Stimulated activated CD8-positive, alpha-beta memory T cell treated with anti-CD3 and anti-CD28 coated beads, Interleukin-7, amount 100 ng/mL, for 24 hours (primary cell): ENCODE results near the gene C6orf89.

ENCODE experiments used
- DNase-seq: peaks from one replicate; pipeline ENCODE4 v3.0.0-alpha.2; 2020; ENCODE audit warnings: low read depth

The C6orf89 gene

DNA sequence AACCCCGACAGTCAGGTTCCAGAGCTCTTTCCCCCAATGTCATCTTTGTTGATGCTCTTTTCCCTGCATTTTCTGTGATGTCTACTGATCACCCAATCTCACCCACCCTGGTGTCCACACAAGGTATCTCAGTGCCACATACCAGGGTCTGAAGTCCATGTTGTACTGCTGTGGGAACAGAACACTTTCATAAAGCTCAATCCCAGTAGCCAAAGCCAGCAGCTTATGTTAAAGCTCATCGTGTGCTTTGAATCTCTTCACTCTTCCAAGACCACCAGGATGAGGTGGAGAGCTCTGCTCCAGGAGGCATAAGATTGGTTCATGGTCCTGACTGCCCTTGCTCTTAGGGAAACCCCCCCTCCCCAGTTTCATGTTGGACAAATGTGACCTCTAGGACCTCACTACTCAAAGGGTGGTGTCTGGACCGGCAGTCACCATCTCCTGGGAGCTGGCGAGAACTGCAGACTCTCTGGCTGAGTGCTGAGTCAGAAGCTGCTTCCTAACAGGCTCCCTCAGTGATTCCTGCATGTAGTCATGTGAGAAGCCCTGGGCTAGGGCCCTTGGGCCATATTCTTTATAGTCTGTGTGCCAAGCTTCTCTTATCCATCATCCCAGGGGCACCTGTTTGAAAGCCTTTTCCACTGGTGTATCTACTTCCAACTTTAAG, 33.1 kb upstream of the C6orf89 start:
- no peak for DNase-seq

DNA sequence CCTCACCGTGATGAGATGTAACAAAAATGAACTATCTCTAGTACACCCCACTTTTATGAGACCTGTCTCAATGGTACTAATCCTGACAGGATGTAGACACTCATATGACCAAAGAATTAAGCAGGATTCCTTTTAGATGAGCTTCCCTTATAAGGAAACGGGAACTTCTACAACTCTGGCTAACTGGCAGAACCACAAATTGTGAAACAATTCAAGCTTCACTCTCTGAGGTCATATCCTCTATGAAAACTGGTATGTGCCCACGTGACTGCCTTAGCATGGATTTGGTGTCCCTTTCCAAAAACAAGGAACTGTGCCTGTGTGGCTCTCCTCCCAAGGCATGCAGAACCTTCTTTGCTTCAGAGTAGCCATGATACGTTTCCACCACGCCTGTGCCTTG, 32.4 kb upstream of the C6orf89 start:
- no peak for DNase-seq

DNA sequence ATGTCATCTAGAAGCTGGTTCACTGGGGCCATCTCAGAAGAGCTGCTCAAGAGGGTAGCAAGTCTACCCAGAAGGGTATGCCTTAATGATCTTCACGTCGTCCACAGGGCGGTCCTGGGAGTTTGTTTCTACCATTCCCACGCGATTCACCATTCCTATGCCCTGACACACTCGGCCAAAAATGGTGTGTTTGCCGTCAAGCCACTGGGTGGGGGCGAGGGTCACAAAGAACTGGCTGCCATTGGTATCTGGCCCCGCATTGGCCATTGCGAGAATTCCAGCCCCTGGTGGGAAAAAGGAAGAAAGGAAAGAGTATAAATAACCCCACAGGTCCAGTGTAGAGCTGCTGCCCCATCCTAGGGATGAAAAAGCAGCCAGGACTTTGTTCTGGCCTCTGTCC, 30.0 kb upstream of the C6orf89 start:
- DNase-seq: no peak

DNA sequence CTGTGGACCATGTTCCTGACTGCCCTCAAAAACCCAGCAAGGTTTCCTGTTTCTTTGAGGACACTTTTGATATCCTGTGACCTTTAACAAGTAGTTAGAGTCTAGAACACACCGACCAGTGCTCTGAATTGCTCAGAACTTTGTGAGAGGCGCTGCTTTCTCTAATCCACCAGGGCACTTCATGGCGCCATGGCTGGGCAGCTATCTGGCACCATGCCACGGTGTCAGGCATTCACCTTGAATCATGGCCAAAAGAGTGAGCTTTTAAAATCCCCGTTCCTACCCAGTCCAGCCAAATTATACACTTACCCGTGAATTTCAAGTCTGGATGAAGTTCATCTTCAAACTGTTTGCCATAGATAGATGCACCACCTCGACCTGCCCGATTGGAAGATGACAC, 29.5 kb upstream of the C6orf89 start:
- no peak for DNase-seq

DNA sequence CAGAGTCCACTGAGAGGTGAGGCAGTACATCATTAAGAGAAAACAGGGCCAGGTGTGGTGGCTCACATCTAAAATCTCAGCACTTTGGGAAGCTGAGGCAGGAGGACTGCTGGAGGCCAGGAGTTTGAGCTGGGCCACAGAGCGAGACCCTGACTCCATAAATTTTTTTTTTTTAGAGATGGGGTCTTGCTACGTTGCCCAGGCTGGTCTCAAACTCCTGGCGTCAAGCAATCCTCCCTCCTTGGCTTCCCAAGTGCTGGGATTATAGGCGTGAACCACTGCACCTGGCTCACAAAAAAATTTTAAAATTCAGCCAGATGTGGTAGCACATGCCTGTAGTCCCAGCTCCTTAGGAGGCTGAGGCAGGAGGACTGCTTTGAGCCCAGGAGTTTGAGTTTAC, 28.4 kb upstream of the C6orf89 start:
- no peak for DNase-seq

DNA sequence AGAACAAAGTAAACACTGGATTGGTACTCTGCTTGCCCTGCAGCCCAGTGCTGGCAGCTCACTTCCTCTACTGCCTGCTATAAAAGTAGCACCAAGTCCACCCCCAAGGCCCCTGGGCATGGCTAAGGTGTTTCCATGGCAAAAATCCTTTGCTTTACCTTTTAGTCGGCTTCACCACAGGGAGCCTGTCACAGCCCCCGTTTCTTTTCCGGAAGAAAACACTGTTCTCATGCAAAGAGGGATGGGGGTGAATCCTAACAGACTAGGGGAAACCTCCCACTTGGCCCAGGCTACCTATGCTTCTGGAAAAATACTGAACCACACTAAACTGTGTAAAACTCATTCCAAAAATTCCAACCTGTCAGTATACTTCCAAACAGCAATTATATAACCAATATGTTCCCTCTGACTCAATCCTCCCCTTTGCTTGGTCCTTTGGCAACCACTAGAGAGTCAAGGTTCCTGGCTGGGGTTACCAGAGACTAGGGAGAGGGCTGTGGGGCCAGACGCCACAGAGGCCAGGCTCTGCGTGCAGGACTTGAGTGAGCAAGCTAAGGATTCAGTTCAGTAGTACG, 27.3 kb upstream of the C6orf89 start:
- DNase-seq: no peak

DNA sequence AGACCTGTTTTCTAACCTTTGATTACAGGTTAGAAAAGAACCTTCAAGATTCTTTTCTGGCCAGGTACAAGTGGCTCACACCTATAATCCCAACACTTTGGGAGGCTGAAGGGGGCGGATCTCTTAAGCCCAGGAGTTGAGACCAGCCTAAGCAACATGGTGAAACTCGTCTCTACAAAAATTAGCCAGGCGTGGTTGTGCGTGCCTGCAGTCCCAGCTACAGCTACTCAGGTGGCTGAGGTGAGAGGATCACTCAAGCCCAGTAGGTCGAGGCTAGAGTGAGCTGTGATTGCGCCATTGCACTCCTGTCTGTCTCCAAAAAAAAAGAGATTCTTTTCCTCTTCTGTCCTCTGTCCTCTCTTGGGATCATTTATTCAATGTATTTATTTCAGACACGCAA, 25.6 kb upstream of the C6orf89 start:
- no peak for DNase-seq

DNA sequence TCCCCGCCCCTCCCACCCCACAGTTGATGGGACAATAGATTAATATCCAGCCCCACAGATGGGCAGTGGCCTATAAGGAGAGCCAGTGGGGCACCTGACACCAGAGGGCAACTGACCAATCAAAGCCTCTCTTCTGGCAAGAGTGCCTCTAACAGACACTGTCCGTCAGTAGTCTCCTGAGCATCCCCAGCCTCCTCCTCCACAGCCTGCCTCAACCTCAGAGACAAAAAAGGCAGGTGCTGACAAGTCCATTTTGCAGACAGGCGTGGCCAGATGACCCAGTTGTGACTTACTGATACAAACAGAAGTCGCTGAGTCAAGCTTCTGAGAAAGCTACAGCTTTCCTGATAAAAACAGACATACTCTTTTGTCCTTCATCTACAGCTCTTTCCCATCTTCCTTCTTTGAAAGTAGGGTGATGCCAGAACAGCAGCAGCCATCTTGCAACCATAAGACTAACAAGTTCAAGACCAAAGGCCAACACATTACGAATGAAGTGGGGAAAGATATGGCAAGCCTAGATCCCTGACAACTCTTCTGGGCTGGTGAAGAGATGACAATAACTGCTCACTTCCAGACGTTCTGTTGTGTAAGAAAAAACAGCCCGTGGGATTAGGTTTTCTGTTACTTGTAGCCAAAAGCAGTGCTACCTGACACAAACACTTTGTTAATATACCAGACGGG, 23.4 kb upstream of the C6orf89 start:
- DNase-seq: no peak

DNA sequence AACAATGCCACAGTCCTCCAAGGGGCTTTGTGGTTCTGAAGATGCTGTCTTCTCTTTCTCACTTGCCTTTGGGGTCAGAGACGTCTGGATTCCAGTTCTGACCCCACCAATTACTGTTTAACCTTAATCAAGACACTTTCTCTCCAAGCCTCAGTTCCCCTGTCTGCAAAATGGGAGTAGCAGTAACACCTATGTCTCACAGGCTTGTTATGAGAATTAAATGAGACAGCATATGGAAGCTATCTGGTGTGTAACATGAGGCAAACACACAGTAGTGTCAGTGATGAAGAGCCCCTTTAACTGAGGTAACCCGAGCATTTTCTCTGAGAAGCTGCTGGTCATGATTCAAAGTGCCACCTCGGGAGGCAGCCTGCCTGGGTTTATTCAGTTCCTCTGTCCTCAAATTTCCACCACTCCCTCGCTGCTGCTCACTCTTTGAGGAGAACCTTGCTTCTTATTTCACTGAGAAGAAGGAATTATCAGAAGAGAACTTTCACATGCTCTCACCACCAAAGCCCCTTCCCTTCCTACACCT, 22.8 kb upstream of the C6orf89 start:
- DNase-seq: no peak

DNA sequence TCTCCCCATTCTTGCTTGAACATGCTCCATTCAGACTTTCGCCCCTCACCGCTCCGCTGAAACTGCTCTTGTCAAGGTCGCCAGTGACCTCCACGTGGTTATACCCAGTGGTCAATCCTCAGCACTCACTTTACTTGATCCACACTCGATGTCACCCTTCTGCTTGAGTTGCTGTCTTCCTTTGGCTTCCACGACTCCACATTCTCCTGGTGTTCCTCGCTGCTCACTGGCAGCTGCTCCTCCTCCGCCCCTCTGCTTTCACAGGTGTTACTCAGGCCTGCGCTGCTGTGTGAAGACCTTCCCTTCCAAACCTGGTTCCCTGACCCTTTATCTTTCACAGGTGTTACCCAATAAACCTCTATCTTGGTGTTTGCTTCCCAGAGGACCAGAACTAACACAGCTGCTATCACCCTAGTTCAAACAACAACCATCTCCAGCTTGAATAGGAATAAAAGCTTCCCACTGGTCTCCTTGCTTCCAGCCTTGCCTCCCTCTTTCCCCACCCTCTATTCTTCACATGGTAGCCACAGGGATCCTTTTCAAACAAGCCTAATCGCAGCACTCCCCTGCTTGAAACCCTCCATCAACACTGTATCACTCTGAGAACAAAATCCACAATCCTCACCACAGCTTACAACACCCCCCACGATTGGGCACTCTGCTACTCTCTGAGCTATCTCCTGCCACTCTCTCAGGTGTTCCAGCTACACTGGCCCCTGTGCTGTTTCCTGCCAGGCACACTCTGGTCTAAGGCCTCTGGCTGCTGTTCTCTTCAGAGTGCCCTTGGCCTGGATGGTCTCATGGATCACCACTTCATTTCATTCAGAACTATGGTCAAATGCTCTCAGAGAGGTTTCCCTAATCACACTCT, 21.8 kb upstream of the C6orf89 start:
- no peak for DNase-seq

DNA sequence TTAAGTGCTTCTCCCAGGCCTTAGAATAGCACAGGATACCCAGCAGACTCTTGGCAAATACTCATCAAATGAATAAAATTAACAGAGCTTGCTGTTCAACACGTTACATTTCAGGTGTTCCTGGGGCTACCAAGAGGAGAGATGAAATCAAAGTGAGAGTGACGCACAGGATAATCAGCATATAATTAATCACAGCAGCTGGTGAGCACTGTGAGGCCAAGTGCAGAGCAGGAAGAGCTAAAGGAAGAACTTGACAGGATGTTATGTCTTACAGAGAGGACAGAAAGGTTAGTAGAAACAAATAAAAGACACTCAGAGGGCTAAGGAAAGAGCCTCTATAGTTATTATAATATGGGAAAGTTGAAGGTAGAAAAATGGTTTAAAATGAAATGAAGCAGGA, 19.9 kb upstream of the C6orf89 start:
- DNase-seq: no peak

DNA sequence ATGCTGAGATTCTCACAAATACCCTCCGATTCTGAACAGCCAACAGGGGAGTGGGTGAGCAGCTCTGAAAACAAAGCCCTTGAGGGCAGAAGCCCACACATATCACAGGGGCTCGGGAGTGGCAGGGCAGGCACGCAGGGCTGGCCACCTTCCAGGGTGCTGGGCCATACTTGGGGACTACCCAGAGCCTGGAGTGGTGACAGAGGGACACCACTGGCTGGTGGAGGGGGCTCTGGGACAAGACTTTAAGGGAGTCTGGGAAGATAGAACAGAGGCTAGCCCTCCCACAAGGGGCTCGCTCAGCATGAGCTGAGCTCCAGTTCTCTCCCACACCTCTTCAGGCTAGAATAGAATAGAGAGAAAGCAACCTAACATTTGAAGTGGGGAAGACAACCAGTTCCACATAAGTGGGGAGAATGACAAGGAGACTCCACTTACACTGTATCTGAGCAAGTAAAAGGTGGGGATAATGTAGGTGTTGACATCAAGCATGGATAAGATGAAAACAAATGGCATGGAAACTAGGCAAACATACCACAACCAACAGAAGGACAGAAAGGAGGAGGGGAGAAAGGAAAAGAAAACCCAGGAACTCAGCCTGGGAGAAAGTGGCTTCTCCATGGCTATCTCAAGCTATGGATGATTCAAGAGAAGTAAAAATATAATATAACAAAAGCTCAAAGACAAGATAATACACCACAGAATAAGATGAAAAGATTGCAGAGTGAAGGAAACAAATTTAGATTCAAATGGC, 18.1 kb upstream of the C6orf89 start:
- DNase-seq: no peak

DNA sequence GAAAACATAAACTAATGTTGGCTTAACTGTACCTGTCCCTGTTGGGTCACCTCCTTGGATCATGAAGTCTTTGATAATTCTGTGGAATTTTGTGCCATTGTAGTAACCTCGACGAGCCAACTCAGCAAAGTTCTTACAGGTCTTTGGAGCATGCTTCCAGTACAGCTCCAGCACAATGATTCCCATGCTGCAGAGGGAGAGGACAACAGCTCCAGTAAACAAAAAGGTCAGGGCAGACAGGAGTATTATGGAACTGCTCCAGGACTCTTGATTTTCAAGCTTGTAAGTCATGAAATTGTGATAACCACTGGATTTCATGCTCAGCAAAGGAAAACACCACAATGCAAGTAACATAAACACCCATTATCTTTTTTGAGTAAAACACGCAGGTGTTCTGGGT, 14.1 kb upstream of the C6orf89 start:
- no peak for DNase-seq

DNA sequence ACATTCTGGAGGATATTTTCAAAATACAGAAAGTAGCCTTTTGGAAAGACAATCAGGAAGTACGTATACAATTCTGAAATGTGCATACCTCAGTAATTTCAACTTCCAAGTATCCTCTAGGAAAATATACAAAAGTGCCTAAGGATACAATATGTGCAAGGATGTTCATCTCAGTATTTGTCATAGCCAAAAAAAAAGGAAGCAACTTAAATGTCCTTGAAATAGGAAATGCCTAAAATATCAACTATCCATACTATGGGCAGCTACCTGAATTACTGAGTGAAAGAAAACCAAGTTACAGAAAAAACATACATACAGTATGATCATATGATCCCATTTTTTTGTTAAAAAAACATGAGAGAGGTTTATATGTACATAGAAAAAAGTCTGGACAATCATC, 12.6 kb upstream of the C6orf89 start:
- DNase-seq: no peak

DNA sequence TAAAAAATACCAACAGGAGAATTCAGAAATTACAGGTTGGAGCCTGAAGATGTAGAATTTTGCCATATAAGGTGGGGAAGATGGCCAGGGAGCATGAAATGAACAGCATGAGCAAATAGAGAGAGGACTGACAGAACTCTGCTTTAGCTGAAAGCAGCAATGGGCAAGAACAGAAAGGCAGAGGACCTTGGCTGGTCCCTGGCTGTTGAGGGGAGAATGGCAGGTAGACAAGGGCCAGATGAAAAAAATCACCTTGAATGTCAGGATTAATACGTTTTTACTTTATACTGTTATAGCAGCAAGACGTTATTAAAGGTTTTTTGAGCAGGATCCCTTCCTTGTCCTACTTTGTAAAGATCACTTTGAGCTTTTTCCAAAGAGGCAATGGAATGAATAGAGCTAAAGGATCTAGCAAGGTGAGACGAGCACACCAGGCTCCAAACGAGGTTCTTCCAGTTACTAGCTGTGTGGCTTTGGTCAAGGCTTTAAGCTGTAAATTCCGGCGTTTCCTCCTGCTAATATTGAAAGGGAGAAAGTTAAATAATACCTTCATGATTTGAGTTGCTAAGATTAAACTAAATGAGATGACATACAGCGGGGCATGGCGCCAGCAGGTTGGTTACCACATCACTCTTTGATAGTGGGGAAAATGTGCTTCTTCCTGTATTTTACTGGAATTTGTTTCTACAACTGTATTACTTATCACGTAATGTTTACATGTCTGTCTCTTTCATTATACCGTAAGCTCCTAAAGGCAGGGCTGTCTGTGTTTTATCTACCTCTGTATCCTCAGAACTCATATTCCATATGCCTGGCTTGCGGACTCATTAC, 11.9 kb upstream of the C6orf89 start:
- no peak for DNase-seq

DNA sequence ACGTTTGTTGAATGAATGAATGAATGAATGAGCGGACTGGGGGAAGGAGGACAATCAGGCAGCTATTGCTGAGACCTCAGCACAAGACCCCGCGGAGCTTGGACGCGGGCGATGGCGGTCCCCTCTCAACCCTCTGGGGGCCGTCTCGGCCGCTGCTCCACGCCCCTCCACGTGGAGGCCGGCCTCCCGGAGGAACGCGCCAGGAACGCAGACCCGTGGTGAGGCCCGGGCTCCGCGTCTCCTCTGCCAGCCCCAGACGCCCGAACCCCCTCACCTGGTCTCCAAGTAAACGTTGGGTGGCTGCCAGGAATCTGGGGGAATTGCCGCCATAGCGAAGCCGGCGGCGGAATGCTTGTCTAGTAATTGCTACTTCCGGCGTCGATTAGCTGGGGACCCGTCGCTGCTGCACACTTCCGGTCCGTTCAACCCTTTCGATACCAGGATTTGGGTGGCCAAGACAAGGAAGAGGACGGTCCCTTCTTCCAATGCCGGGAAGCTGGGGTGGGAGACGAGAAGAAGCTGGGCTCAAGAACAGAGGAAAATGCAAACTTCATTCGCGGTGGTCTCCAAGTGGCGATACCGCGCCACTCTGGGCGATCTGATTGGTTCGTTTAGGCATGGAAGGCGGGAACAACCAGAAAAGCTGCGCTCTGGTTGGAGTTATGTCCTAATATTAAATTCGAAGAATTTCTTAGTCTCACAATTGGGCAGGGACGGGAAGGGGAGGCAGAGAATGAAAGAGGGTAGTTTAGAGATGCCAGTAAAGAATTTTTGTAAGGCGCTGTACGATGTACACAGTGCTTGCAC, 11.1 kb upstream of the C6orf89 start, which contains the start of gene PPIL1:
Gene PPIL1, minus strand, starts transcription at position 361 of the 807 bp plus-strand sequence. Its CDS starts 31 bp downstream, at position 330.
- DNase-seq: peak; percentile 59

DNA sequence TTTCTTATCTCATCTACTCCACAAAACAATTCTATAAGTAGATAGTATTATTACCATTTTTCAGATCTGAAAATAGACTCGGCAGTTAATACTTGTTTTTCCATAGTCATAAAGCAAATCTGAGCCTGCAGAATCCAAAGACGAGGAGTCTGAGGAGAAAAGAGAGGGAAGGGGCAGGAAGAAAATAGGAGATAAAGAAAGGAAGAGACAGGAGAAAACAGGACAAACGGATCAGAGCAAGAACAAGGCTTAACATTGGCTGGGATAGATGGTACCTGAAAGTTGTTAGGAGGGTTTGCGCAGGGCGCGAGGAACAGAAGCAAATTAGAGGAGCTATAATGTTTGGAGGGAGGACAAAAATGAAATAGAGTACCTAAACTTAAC, 10.5 kb upstream of the C6orf89 start:
- no peak for DNase-seq

DNA sequence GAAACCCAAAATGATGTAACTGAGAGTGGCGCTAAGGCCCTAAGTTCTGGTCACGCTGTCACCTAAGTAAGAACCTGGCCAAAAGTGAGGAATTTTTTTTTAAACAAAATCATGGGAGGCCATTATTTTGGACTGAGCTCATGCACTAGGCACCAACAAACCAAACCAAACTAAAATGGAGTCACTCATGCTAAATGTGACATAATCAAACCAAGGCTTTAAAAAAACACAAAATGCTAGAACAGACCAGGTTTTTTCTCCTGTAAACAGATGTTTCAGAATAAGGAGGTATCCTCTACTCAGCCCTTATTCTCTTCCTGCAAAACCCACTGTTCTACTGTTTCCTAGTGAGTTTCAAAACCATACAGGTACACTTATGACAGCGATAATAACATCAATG, 1.1 kb upstream of the C6orf89 start:
- DNase-seq: no peak

DNA sequence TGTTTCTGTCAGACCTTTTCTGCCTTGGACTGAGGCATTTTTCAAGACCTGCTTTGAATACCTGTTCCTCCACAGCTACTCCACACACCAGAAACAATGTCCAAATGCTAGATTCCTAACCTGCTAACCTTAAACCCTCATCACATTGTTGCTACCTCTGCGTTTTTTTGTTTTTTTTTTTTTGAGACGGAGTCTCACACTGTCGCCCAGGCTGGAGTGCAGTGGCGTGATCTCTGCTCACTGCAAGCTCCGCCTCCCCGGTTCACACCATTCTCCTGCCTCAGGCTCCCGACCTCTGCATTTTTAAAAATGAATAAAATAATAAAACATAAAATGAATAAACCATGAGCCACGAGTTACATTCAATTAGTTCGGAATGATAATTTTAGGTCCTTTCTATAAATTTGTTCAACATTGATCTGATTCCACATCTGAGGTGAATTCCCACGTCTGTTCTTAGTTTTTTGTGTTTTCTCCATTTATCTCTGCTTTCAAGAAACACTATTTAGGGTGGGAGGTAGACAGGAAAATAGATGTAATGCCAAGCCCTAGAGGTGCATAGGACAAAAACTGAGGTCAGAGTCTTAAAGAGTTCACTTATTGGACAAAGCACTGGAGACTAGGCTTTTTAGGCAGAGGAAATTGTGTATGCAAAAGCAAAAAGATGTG, 1.3 kb downstream of the C6orf89 start:
- no peak for DNase-seq
